ENCODE data around the gene PLA1A.

Gene PLA1A

GRCh38 chr3:119569156-119569555, 28.5 kb upstream of the PLA1A start:
- Histone ChIP-seq H3K4me1 (peaks cover 0 to 36% (median 0%) of the 10 kb centered on the region in 10 experiments; a peak in 9 of 20 replicates), H4K20me1 (no peaks in the 10 kb centered on the region), H3K36me3 (no peaks in the 10 kb centered on the region), H3K27me3 (no peaks in the 10 kb centered on the region), H3K9ac (no peak overlapping the region), H3K4me3 (no peak overlapping the region), H3K9me3 (replicated peaks in 1 of 11) (peaks cover 0 to 5% (median 3%) of the 10 kb centered on the region in 11 experiments; a peak in 7 of 22 replicates), H3K4me2 (peak overlapping the region in 2 of 11 experiments; percentile 57 to 60; a peak in 3 of 22 replicates), H3K27ac (no peak overlapping the region)
- TF ChIP-seq Cebpa-rat (IDR thresholded peaks at IDR 0.05), result no peak

- peak overlapping the region in 5 of 11 experiments; percentile 28 to 73 (median 48); a peak in 8 of 22 replicates for H3K27ac ChIP-seq
Observed at GRCh38 chr3:119570229-119570628, 27.5 kb upstream of the PLA1A start.

GRCh38 chr3:119571230-119571629, 26.5 kb upstream of the PLA1A start:
- H3K27me3 ChIP-seq, result no peaks in the 10 kb centered on the region
- H3K27ac ChIP-seq, result peak overlapping the region in 3 of 11 experiments; percentile 48 to 73 (median 64); a peak in 5 of 22 replicates
- no peaks in the 10 kb centered on the region for H3K9me3 ChIP-seq (replicated peaks in 1 of 11)
- no peaks in the 10 kb centered on the region for H3K36me3 ChIP-seq
- H4K20me1 ChIP-seq, result no peaks in the 10 kb centered on the region
- H3K4me1 ChIP-seq, result peaks cover 0 to 36% (median 0%) of the 10 kb centered on the region in 10 experiments; a peak in 9 of 20 replicates
- H3K4me3 ChIP-seq, result no peak overlapping the region
- no peak overlapping the region for H3K9ac ChIP-seq
- peak overlapping the region in 3 of 11 experiments; percentile 38 to 60 (median 57); a peak in 6 of 22 replicates for H3K4me2 ChIP-seq
- no peak for TF ChIP-seq Cebpa-rat (IDR thresholded peaks at IDR 0.05)

More at GRCh38 chr3:119570229-119570628, 27.5 kb upstream of the PLA1A start:
- Histone ChIP-seq H3K4me2 (peak overlapping the region in 5 of 11 experiments; percentile 24 to 60 (median 38); a peak in 8 of 22 replicates), H3K9ac (peak overlapping the region in 2 of 11 experiments; percentile 22 to 33; a peak in 1 of 22 replicates), H3K9me3 (replicated peaks in 1 of 11) (no peaks in the 10 kb centered on the region), H4K20me1 (no peaks in the 10 kb centered on the region), H3K36me3 (no peaks in the 10 kb centered on the region), H3K4me1 (peaks cover 0 to 36% (median 0%) of the 10 kb centered on the region in 10 experiments; a peak in 9 of 20 replicates), H3K27me3 (no peaks in the 10 kb centered on the region), H3K4me3 (no peak overlapping the region)
- TF ChIP-seq Cebpa-rat (IDR thresholded peaks at IDR 0.05), result no peak

- Histone ChIP-seq H3K27me3 (no peaks in the 10 kb centered on the region), H3K9ac (no peak overlapping the region), H3K9me3 (replicated peaks in 1 of 11) (no peaks in the 10 kb centered on the region), H3K4me2 (peak overlapping the region in 3 of 11 experiments; percentile 38 to 60 (median 57); a peak in 6 of 22 replicates), H3K36me3 (no peaks in the 10 kb centered on the region), H3K27ac (peak overlapping the region in 2 of 11 experiments; percentile 64 to 73; a peak in 2 of 22 replicates), H3K4me3 (no peak overlapping the region), H3K4me1 (peaks cover 0 to 36% (median 0%) of the 10 kb centered on the region in 10 experiments; a peak in 9 of 20 replicates), H4K20me1 (no peaks in the 10 kb centered on the region)
- no peak for TF ChIP-seq Cebpa-rat (IDR thresholded peaks at IDR 0.05)
Observed at GRCh38 chr3:119571688-119572087, 26.0 kb upstream of the PLA1A start.

GRCh38 chr3:119575507-119575906, 22.2 kb upstream of the PLA1A start:
- TF ChIP-seq Cebpa-rat (IDR thresholded peaks at IDR 0.05), result no peak
- H3K36me3 ChIP-seq, result no peaks in the 10 kb centered on the region
- peaks cover 0 to 10% (median 5%) of the 10 kb centered on the region in 11 experiments; a peak in 12 of 22 replicates for H3K9me3 ChIP-seq (replicated peaks in 1 of 11)
- H3K4me3 ChIP-seq, result no peak overlapping the region
- peaks cover 5 to 31% (median 14%) of the 10 kb centered on the region in 10 experiments; a peak in 16 of 20 replicates for H3K4me1 ChIP-seq
- no peak overlapping the region for H3K27ac ChIP-seq
- no peaks in the 10 kb centered on the region for H4K20me1 ChIP-seq
- no peak overlapping the region for H3K4me2 ChIP-seq
- no peak overlapping the region for H3K9ac ChIP-seq
- H3K27me3 ChIP-seq, result peaks cover 15 to 28% (median 27%) of the 10 kb centered on the region in 11 experiments

- peak within 1 kb of the TSS; percentile 41 to 68 (median 57) for H3K4me3 ChIP-seq
- peak within 1 kb of the TSS; percentile 77 to 90 (median 85) for H3K4me2 ChIP-seq
- H3K9me3 ChIP-seq (replicated peaks in 1 of 11), result peaks cover 0 to 10% (median 5%) of the 10 kb centered on the region in 11 experiments; a peak in 12 of 22 replicates
- H3K27me3 ChIP-seq, result peaks cover 18 to 39% (median 32%) of the 10 kb centered on the region in 11 experiments
- H3K36me3 ChIP-seq, result no peaks in the 10 kb centered on the region
- H3K4me1 ChIP-seq, result peaks cover 5 to 38% (median 14%) of the 10 kb centered on the region in 10 experiments; a peak in 16 of 20 replicates
- H3K9ac ChIP-seq, result peak within 1 kb of the TSS; percentile 18 to 76 (median 50); a peak in 20 of 22 replicates
- H3K27ac ChIP-seq, result peak within 1 kb of the TSS in 7 of 11 experiments; percentile 5 to 75 (median 72); a peak in 14 of 22 replicates
- no peak for TF ChIP-seq Cebpa-rat (IDR thresholded peaks at IDR 0.05)
- H4K20me1 ChIP-seq, result no peaks in the 10 kb centered on the region
Observed at GRCh38 chr3:119579366-119580066, 18.2 kb upstream of the PLA1A start, which contains the start of gene ADPRH. Gene ADPRH (plus strand): TSS chr3:119579492. CDS start chr3:119582170, 2,678 bp downstream.

DNA sequence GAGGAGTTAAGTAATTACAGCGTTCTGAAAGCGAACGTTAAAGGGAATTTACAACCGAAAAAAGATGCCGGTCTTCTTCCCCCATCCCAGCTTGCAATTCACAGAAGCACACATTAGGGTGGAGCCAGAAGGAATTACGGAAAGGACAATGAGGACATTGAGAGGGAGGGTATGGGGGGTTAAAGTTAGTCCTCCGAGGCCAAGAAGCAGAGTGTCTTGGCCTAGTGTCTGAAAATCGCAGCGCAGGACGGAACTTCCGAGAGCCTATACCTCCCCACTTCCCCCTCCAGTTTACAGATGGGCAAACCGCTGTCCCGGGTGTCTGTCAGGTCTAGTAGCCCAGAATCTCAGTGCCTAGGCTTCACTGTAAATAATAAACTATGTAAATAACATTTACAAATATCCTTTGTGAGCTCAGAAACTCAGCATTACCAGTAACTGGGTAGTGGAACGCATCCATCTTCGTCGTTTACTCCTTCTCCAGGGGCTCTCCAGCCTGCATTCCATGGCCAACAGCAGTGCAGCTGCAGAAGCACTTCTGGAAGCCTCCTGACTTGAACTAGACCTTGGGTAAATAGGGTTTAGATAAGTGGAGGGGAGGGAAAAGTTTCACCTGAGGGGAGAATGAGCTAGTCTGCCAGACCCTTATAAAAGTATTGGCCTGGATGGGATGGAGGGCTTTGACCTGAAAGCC, 17.5 kb upstream of the PLA1A start:
- Histone ChIP-seq H3K4me2 (peak overlapping the region; percentile 77 to 90 (median 85)), H3K4me3 (peak overlapping the region; percentile 41 to 68 (median 57)), H3K27ac (peak overlapping the region in 6 of 11 experiments; percentile 27 to 75 (median 72); a peak in 13 of 22 replicates), H3K27me3 (peaks cover 18 to 39% (median 32%) of the 10 kb centered on the region in 11 experiments), H3K9me3 (replicated peaks in 1 of 11) (peaks cover 0 to 10% (median 5%) of the 10 kb centered on the region in 11 experiments; a peak in 12 of 22 replicates), H3K4me1 (peaks cover 5 to 45% (median 14%) of the 10 kb centered on the region in 10 experiments; a peak in 16 of 20 replicates), H4K20me1 (no peaks in the 10 kb centered on the region), H3K9ac (peak overlapping the region; percentile 18 to 76 (median 50); a peak in 19 of 22 replicates), H3K36me3 (no peaks in the 10 kb centered on the region)
- no peak for TF ChIP-seq Cebpa-rat (IDR thresholded peaks at IDR 0.05)

GRCh38 chr3:119582178-119582577, 15.5 kb upstream of the PLA1A start:
- no peak overlapping the region for H3K27ac ChIP-seq
- no peak for TF ChIP-seq Cebpa-rat (IDR thresholded peaks at IDR 0.05)

More at GRCh38 chr3:119582178-119582577, 15.5 kb upstream of the PLA1A start:
- Histone ChIP-seq H3K27me3 (peaks cover 18 to 39% (median 32%) of the 10 kb centered on the region in 11 experiments), H3K36me3 (no peaks in the 10 kb centered on the region), H3K9ac (no peak overlapping the region), H3K4me1 (peaks cover 5 to 64% (median 14%) of the 10 kb centered on the region in 10 experiments; a peak in 16 of 20 replicates), H3K4me2 (peak overlapping the region in 3 of 11 experiments; percentile 21 to 50 (median 47); a peak in 5 of 22 replicates), H3K9me3 (replicated peaks in 1 of 11) (peaks cover 0 to 10% (median 5%) of the 10 kb centered on the region in 11 experiments; a peak in 12 of 22 replicates), H3K4me3 (no peak overlapping the region), H4K20me1 (no peaks in the 10 kb centered on the region)
